Stimulated activated CD8-positive, alpha-beta memory T cell treated with anti-CD3 and anti-CD28 coated beads, Interleukin-2, amount 100 ng/mL, for 1 hour (primary cell): Measurements from ENCODE around the gene LRCH3.

ENCODE experiments used
- DNase-seq, 2 donors: peaks; one replicate each; pipeline ENCODE4 v3.0.0-alpha.2; 2020; ENCODE audit warnings: low read depth in 2 of 2

Gene LRCH3

GRCh38 chr3:197833930-197834715 is 43.1 kb downstream of the LRCH3 start:
- DNase-seq: no peak

- no peak for DNase-seq
Measured at GRCh38 chr3:197835509-197835908, 44.5 kb downstream of the LRCH3 start.

- DNase-seq: no peak
Measured at GRCh38 chr3:197836244-197836643, 45.2 kb downstream of the LRCH3 start.

- no peak for DNase-seq
Measured at GRCh38 chr3:197837282-197837681, 46.2 kb downstream of the LRCH3 start.

GRCh38 chr3:197841789-197842188 is 50.7 kb downstream of the LRCH3 start:
- no peak for DNase-seq

DNA sequence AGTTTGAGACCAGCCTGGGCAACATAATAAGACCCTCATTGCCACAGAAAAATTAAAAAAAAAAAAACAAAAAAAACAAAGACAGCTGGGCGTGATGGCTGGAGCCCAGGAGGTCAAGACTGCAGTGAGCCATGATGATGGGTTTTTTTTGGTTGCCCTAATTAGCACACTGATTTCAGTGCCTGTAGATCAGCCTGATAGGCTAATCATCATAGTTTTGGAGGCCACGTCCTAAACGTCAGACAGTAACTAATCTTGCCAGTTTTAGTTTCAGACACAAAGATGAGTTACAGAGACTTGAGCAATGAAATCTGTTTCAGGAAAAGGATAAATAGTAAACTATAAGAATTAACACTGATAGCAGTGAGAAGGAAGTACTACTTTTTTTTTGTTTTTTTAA is 55.4 kb downstream of the LRCH3 start:
- DNase-seq: no peak

- DNase-seq: no peak
Measured at GRCh38 chr3:197847866-197848401, 56.9 kb downstream of the LRCH3 start.

DNA sequence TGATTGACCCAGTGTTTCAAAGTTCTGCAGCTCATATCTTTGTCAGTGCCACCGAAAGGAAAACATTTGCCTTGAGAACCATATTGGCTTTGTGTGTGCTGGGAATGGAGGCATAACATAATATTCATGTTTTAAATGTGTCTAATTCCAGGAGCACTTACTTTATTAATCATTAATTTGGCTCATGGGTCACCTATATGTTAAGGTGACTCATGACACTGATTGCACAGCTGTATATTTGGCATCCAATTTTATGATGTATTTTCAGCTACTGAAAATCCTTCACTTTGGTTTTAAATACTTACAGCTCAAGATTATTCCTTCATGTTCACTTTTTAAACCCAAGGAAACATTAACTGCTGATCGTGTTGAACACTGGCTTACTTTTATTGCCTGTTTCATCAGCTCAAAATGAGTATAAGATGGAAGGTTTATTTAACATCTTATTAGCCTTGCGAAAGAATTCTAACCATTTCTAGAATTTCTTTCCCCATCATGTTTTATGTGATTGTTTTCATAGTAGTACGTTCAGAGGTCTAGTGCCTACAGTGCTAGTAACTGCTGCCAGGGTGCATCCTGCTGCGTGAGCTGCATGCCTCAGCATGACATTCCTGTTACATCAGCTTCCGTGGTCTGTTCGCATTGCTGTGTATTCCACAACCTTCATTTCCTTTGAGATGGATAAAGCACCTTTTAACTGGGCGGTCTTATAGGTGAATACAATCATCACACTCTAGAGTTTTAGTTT is 63.7 kb downstream of the LRCH3 start:
- DNase-seq: no peak

- DNase-seq: no peak
Measured at GRCh38 chr3:197855571-197855970, 64.5 kb downstream of the LRCH3 start.

GRCh38 chr3:197856199-197856816 is 65.3 kb downstream of the LRCH3 start:
- DNase-seq: no peak

DNA sequence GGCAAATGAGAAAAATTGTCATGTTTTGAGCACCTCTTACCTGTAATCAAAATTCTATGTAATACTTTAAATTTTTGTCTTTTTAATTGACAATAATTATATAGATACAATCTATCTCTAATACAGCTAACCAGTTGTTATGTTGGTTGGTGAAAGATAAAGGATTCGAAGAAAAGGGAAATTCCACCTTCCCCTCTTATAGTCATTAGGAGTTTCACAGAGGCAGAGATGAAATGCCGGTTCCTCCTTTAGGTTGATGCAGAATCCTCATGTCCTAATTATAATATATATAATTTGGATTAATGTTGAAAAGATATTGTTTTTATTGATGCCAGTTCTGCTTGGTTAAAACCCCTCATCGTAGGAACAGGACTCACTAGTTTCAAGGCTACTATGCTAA is 67.1 kb downstream of the LRCH3 start:
- DNase-seq: no peak

DNA sequence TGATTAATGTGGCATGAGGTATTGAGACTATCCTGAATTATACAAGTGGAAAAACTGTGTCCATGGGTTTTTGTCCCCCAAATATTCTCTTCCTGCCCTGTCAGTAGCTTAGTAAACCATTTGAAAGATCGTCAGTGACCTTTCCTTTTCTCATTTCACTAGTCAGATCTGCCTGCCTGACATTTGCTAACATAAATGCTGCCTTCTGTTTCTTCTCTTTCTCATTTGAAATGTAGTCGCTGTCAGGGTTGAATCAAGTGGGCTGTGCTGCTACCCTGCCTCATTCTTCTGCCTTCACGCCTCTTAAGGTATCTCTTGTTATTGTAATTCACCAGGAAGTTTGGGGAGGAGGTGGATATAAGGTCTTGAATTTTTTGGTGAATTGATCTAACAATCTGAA is 67.5 kb downstream of the LRCH3 start:
- DNase-seq: no peak

GRCh38 chr3:197866035-197866434 is 75.0 kb downstream of the LRCH3 start:
- DNase-seq: no peak

DNA sequence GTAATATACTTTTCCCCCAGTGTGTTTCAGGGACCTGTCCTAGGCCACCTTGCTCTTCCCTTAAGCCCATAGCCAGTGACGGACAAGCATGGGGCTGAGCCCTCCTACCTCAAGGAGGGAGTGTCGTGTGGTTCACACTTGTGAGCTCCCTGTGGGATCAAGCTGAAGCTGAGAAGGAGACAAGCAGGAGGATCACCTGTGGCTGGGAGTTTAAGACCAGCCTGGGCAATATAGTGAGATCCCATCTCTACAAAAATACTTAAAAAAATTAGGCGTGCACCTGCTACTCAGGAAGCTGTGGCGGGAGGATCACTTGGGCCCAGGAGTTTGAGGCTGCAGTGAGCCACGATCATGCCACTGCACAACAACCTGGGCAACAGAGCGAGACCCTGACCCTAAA is 82.3 kb downstream of the LRCH3 start:
- DNase-seq: no peak

DNA sequence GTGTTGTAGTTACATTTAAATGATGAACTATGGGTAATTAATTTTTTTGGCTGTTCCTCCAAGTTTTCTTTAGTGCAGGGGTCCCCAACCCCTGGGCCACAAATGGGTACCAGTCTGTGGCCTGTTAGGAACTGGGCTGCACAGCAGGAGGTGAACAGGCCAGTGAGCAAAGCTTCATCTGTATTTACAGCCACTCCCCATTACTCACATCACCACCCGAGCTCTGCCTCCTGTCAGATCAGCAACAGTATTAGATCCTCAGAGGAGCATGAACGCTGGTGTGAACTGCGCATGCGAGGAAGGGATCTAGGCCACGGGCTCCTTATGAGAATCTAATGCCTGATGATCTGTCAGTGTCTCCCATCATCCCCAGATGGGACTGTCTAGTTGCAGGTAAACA is 83.0 kb downstream of the LRCH3 start:
- no peak for DNase-seq

GRCh38 chr3:197874653-197875052 is 83.6 kb downstream of the LRCH3 start:
- no peak for DNase-seq

DNA sequence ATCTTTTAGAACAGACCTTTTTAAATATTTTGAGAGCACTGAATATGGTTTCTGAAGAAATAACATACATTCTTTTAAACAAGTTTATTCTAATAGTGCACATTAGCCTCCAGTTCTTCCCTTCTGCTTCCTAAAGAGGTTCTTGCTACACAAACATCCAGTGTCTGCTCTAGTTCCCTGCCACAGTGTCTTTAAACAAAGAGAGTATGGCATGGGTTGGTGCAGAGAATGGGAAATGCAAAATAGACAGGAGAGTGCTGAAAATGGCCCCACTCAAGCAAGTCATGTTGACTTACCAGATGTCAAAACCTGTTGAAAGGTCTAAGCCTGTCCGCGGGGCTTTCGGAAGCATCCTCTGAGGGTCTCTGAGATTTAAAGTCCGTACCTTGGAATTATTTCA is 86.8 kb downstream of the LRCH3 start:
- DNase-seq: no peak

DNA sequence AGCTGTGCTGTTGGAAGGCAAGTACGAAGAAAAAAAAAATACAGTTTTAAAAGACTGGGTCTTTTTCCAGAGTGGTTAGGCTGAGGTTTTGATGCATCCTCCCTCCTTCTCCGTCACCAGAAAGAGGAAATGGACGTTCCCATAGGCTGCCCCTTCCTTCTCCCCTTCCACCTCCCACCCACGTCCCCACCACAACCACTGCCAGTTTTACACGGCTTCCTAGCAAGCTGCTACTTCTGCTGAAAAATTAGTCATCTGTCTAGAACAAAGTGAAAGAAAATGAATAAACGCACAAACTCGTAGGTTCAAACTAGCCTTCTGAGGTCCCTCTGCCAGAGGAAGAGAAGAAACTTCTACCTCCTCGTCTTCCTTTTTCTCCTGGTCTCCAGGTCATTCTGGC is 87.4 kb downstream of the LRCH3 start:
- no peak for DNase-seq

GRCh38 chr3:197880491-197881269 is 89.6 kb downstream of the LRCH3 start:
- DNase-seq: no peak

DNA sequence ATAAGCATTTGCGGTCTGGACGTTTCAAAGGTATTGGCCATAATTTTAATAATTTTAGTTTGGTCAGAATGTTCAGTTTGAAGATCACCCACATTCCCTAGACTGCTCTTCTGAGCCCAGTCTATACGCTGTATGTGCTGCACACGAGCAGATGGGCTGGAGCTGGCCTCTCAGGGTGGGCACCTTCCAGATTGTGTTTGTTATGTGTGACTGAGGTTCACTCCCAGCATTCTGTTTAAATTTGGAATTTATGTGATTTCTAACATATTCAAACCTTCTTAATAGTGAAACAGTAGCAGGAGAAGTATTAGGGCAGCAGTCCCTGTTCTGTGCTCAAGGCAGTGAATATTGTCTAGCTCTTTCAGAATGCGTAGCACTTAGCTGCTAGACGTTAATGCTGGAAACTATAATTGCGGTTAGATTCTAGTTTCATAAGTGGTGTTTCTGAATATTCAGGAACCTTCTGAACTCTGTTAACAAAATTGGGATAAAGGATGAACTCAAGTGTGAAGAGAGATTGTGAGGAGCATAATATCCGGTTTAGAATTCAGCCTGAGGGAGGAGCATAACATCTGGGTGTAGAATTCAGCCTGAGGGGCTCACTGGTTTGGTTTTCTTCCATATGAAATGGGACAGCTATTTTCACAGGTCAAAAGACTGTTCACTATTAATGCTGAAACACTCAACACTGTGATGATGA is 90.4 kb downstream of the LRCH3 start:
- DNase-seq: no peak

DNA sequence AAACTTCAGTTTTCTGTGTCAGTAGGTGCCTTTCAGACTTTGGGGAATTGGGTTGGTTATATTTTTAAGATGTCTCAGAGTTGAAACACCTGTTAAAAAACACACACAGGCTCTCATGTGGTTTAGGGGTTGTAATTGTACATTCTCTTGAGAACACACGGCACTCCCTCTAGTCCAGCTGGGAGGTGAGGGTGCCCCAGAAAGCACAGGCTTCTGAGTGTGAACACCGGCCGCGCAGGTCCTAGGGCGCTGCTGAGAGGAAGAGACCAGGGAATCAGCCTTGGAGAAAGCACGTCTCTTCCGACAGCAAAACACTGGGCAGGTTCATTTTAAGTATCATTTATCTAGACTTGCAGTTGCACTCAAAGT is 90.9 kb downstream of the LRCH3 start:
- no peak for DNase-seq
